CD14-positive monocyte (primary cell): ENCODE data around the gene RHOA. TPM values are rescaled to one million over a fixed set of nuclear protein-coding genes. Genes with fewer than 3 reads are reported as not detected.

ENCODE experiments used
- DNase-seq, 3 donors: peaks; one replicate each; pipeline ENCODE4 v3.0.0-alpha.2; 2011 to 2022
- H2AFZ ChIP-seq: 2 replicates; pipeline ENCODE4 v1.6.0; 2012; ENCODE audit warnings: mild to moderate bottlenecking, low read depth, low read length, inconsistent platforms; ENCODE audit not compliant: insufficient read depth, poor library complexity, severe bottlenecking
- H3K27ac ChIP-seq, 2 donors: 1 replicate in 1 of 2; 2 replicates in 1 of 2; pipeline ENCODE4 v1.5.1; 2012 to 2013; ENCODE audit warnings: low read length in 2 of 2, control low read depth in 1 of 2, inconsistent platforms in 1 of 2, low read depth in 1 of 2, mild to moderate bottlenecking in 1 of 2
- H3K27me3 ChIP-seq, 2 donors: one replicate each; pipeline versions ENCODE4 v1.6.0 to v1.6.1; 2011 to 2013; ENCODE audit warnings: low read length in 2 of 2; ENCODE audit not compliant: control insufficient read depth in 2 of 2, insufficient read depth in 2 of 2
- H3K36me3 ChIP-seq, 2 donors: replicated peaks in 1 of 2; 1 replicate in 1 of 2; 2 replicates in 1 of 2; pipeline versions ENCODE4 v1.5.1 to v1.6.1; 2012 to 2013; ENCODE audit warnings: low read length in 2 of 2, control low read depth in 1 of 2, inconsistent platforms in 1 of 2, mild to moderate bottlenecking in 1 of 2; ENCODE audit not compliant: insufficient read depth in 2 of 2, control insufficient read depth in 1 of 2
- H3K4me1 ChIP-seq, 2 donors: 1 replicate in 1 of 2; 2 replicates in 1 of 2; pipeline versions ENCODE4 v1.5.1 to v1.6.1; 2012 to 2013; ENCODE audit warnings: low read length in 2 of 2, control low read depth in 1 of 2, inconsistent platforms in 1 of 2, mild to moderate bottlenecking in 1 of 2, moderate library complexity in 1 of 2; ENCODE audit not compliant: insufficient read depth in 2 of 2, control insufficient read depth in 1 of 2
- H3K4me2 ChIP-seq: replicated peaks from 2 replicates; pipeline ENCODE3; 2012; ENCODE audit warnings: low read length, moderate library complexity, mild to moderate bottlenecking; ENCODE audit not compliant: poor library complexity, severe bottlenecking; ENCODE audit errors: extremely low read depth
- H3K4me3 ChIP-seq, 3 experiments: fragments of 200-600 bp in 1 of 3; sonication (generic) in 1 of 3; replicated peaks in 1 of 3; 1 replicate in 2 of 3; 2 replicates in 1 of 3; pipeline ENCODE4 v1.5.1; 2011 to 2013; ENCODE audit warnings: low read length in 3 of 3, mild to moderate bottlenecking in 3 of 3, control low read depth in 2 of 3, low read depth in 2 of 3, inconsistent platforms in 1 of 3, moderate library complexity in 1 of 3
- H3K79me2 ChIP-seq: 2 replicates; pipeline ENCODE4 v1.6.0; 2012; ENCODE audit warnings: mild to moderate bottlenecking, control low read depth, inconsistent platforms, low read length, moderate library complexity; ENCODE audit not compliant: insufficient read depth
- H3K9ac ChIP-seq: 2 replicates; pipeline ENCODE4 v1.6.0; 2017; ENCODE audit warnings: low read length, mild to moderate bottlenecking; ENCODE audit not compliant: insufficient read depth, poor library complexity, severe bottlenecking
- H3K9me3 ChIP-seq, 2 donors: replicated peaks in 1 of 2; 1 replicate in 1 of 2; 2 replicates in 1 of 2; pipeline versions ENCODE4 v1.5.1 to v1.6.1; 2012 to 2013; ENCODE audit warnings: low read length in 2 of 2, control low read depth in 1 of 2; ENCODE audit not compliant: control insufficient read depth in 1 of 2, insufficient read depth in 1 of 2
- H4K20me1 ChIP-seq: 2 replicates; pipeline ENCODE4 v1.6.0; 2012; ENCODE audit warnings: mild to moderate bottlenecking, low read length, control low read depth, moderate library complexity; ENCODE audit not compliant: insufficient read depth
- H3K27ac Mint-ChIP-seq, 7 donors: one replicate each; pipeline ENCODE4 v1.8.0; 2020; ENCODE audit warnings: mild to moderate bottlenecking in 7 of 7, mixed read lengths in 7 of 7, moderate library complexity in 6 of 7, inconsistent platforms in 2 of 7
- H3K27me3 Mint-ChIP-seq, 3 donors: one replicate each; pipeline ENCODE4 v1.8.0; 2021 to 2022; ENCODE audit warnings: low read depth in 3 of 3, mild to moderate bottlenecking in 3 of 3, mixed read lengths in 3 of 3, moderate library complexity in 3 of 3, inconsistent platforms in 1 of 3
- H3K36me3 Mint-ChIP-seq, 2 donors: one replicate each; pipeline ENCODE4 v1.8.0; 2020; ENCODE audit warnings: mixed read lengths in 2 of 2, inconsistent platforms in 1 of 2, mild to moderate bottlenecking in 1 of 2
- H3K4me1 Mint-ChIP-seq: one replicate; pipeline ENCODE4 v1.8.0; 2020; ENCODE audit warnings: mild to moderate bottlenecking, mixed read lengths
- H3K4me3 Mint-ChIP-seq, 2 donors: one replicate each; pipeline ENCODE4 v1.8.0; 2020; ENCODE audit warnings: mild to moderate bottlenecking in 2 of 2, mixed read lengths in 2 of 2, moderate library complexity in 1 of 2
- H3K9me3 Mint-ChIP-seq, 7 donors: one replicate each; pipeline ENCODE4 v1.8.0; 2020 to 2022; ENCODE audit warnings: mixed read lengths in 7 of 7, mild to moderate bottlenecking in 6 of 7, moderate library complexity in 6 of 7, inconsistent platforms in 2 of 7
- CTCF ChIP-seq: fragments of 200-600 bp; IDR thresholded peaks from one replicate; pipeline ENCODE4 v1.8.0; 2022; ENCODE audit warnings: antibody characterized with exemption, mild to moderate bottlenecking
- WGBS: methylation state at CpG from one replicate; pipeline ENCODE4 v1.1.5; 2013; ENCODE audit warnings: missing lambda C conversion rate; ENCODE audit not compliant: insufficient coverage; 5-methylcytosine and 5-hydroxymethylcytosine counted together
- intact Hi-C, 2 donors: fragments of 100-400 bp; cut with micrococcal nuclease; formaldehyde crosslinking; loops; one replicate each; pipeline versions ENCODE4 v1.15.0 to v1.15.1; 2023
- polyA plus RNA-seq, 3 donors: library from polyadenylated mRNA; depleted of rRNA in 1 of 3; unstranded in 2 of 3; stranded (reverse) in 1 of 3; fragments of 300-500 nt in 2 of 3; fragments of >200 nt in 1 of 3; fragmentation: Illumina TruSeq in 2 of 3; gene quantifications; 1 replicate in 2 of 3; 2 replicates in 1 of 3; pipeline ENCODE4 v1.2.3, GENCODE V29; 2012 to 2021

RHOA gene
- polyA plus RNA-seq, 3 donors: 624 to 1,306 (median 1,179) TPM

- no peak overlapping the region for H3K4me2 ChIP-seq
- Mint-ChIP-seq H3K4me1 (peaks cover 5% of the 10 kb centered on the region), H3K9me3 (no peaks in the 10 kb centered on the region), H3K4me3 (no peak overlapping the region), H3K27me3 (peaks cover 0 to 6% (median 4%) of the 10 kb centered on the region in 3 donors), H3K27ac (no peak overlapping the region), H3K36me3 (no peaks in the 10 kb centered on the region)
- intact Hi-C loops: no loop called here
- H3K27me3 ChIP-seq: no peaks in the 10 kb centered on the region
- no peak overlapping the region for H3K27ac ChIP-seq
- H4K20me1 ChIP-seq: no peaks in the 10 kb centered on the region
- no peaks in the 10 kb centered on the region for H3K36me3 ChIP-seq
- no peak overlapping the region for H2AFZ ChIP-seq
- H3K4me1 ChIP-seq: peaks cover 4% of the 10 kb centered on the region in 2 donors
- DNase-seq: no peak
- no peak for TF ChIP-seq CTCF
- no peak overlapping the region for H3K9ac ChIP-seq
- 100% methylated on average over 2 of the region's 4 CpGs for WGBS
- no peak overlapping the region for H3K4me3 ChIP-seq
- H3K79me2 ChIP-seq: no peaks in the 10 kb centered on the region
- H3K9me3 ChIP-seq: no peaks in the 10 kb centered on the region
Observed at GRCh38 chr3:49453621-49454020, 41.8 kb upstream of the RHOA start.

GRCh38 chr3:49445391-49445790 lies 33.6 kb upstream of the RHOA start:
- no peak for TF ChIP-seq CTCF
- H3K4me3 ChIP-seq: peak overlapping the region in 1 of 3 experiments; percentile 20
- peaks cover 0 to 2% (median 0%) of the 10 kb centered on the region in 7 donors for H3K9me3 Mint-ChIP-seq

More at GRCh38 chr3:49445391-49445790, 33.6 kb upstream of the RHOA start:
- H3K36me3 Mint-ChIP-seq: no peaks in the 10 kb centered on the region
- Histone ChIP-seq H3K27ac (peak overlapping the region; percentile 79 to 83), H4K20me1 (no peaks in the 10 kb centered on the region), H3K4me2 (peak overlapping the region; percentile 8), H2AFZ (no peak overlapping the region), H3K36me3 (no peaks in the 10 kb centered on the region), H3K9ac (no peak overlapping the region), H3K27me3 (no peaks in the 10 kb centered on the region), H3K4me1 (peaks cover 42 to 43% of the 10 kb centered on the region in 2 donors), H3K79me2 (peaks cover 7% of the 10 kb centered on the region), H3K9me3 (no peaks in the 10 kb centered on the region)
- peak overlapping the region; percentile 87 to 95 (median 94) for H3K27ac Mint-ChIP-seq
- intact Hi-C loops: loop anchor here (5.0 to 10.0 kb wide), 4 partner anchors 33 to 271 kb away; partner anchors contain the start of genes KLHDC8B (in 1 of the 2), RHOA (in 1 of the 2) and TCTA (in 1 of the 2)
- H3K4me1 Mint-ChIP-seq: peaks cover 30% of the 10 kb centered on the region
- no CpG with 5 or more reads among the region's 5 CpGs for WGBS
- DNase-seq: no peak
- peaks cover 0 to 3% (median 0%) of the 10 kb centered on the region in 3 donors for H3K27me3 Mint-ChIP-seq
- no peak overlapping the region for H3K4me3 Mint-ChIP-seq
